ENCODE data around the gene VSTM1. TPM values are rescaled to one million over a fixed set of nuclear protein-coding genes. Genes with fewer than 3 reads are reported as not detected.

VSTM1 gene
- not detected in 2 replicates for total RNA-seq

GRCh38 chr19:54063350-54064116, at the start of gene VSTM1:
Gene VSTM1, minus strand, starts transcription at chr19:54063897. Its CDS starts 120 bp downstream, at chr19:54063777.

GRCh38 chr19:54102421-54103169, 38.9 kb upstream of the VSTM1 start, which contains the start of gene NDUFA3:
Gene NDUFA3, plus strand, starts transcription at chr19:54102855. Its CDS starts 24 bp downstream, at chr19:54102879.

DNA sequence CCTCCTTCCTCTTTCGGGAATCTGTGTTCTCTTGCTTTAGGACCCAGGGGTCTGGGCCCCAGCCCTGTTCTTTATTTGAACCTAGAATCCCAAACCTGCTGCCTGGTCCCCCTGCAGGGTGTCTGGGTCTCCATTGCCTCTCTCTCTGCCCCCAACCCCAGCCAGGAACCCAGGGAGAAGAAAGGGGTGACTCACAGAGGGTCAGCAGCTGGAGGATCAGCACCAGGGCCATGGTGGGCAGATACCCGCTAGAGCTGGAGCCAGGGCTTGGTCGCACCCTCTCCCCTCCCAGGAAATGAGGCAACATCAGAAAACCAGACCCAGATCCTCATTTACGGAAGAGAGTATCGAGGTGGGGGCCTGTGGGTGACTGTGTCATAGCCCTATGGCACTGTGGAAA, 36.9 kb upstream of the VSTM1 start, which contains the start of gene OSCAR:
TSS of gene OSCAR (minus strand) at position 243 of the 400 bp plus-strand sequence. CDS start at position 232, 11 bp downstream.

GRCh38 chr19:54081032-54081431, 17.3 kb upstream of the VSTM1 start, which contains the start of gene TARM1:
Gene TARM1, minus strand, starts transcription at chr19:54081365. Its CDS starts 25 bp downstream, at chr19:54081340.

GRCh38 chr19:53991224-53992113, 72.2 kb downstream of the VSTM1 start, which contains the start of gene CACNG6:
Gene CACNG6, plus strand, starts transcription at chr19:53991637. Its CDS starts 1,241 bp downstream, at chr19:53992878.

Other genes with a start within 250 kb of the VSTM1 start
- under 0.01 TPM in 1 of 2 replicates, not detected in the other for gene NLRP12, start 239.6 kb downstream of the VSTM1 start, total RNA-seq
- 5.0 and 6.7 TPM in 2 replicates for gene MYADM, start 196.0 kb downstream of the VSTM1 start, total RNA-seq
- gene PRKCG, start 181.7 kb downstream of the VSTM1 start, total RNA-seq = 0.14 TPM in 1 of 2 replicates, not detected in the other
- 1.3 and 1.6 TPM in 2 replicates for gene CACNG7, start 154.6 kb downstream of the VSTM1 start, total RNA-seq
- gene CACNG8, start 101.0 kb downstream of the VSTM1 start, total RNA-seq = 0.37 and 0.43 TPM in 2 replicates
- 0.83 and 2.3 TPM in 2 replicates for gene CACNG6, start 72.3 kb downstream of the VSTM1 start, total RNA-seq
- not detected in 2 replicates for gene TARM1, start 17.5 kb upstream of the VSTM1 start, total RNA-seq
- gene OSCAR, start 36.9 kb upstream of the VSTM1 start, total RNA-seq = 0.14 and 0.18 TPM in 2 replicates
- 17.9 and 22.8 TPM in 2 replicates for gene NDUFA3, start 39.0 kb upstream of the VSTM1 start, total RNA-seq
- gene TFPT, start 51.8 kb upstream of the VSTM1 start, total RNA-seq = 18.5 and 19.3 TPM in 2 replicates
- gene PRPF31, start 51.9 kb upstream of the VSTM1 start, total RNA-seq = 51.0 and 53.5 TPM in 2 replicates
- 5.3 and 6.5 TPM in 2 replicates for gene CNOT3, start 73.9 kb upstream of the VSTM1 start, total RNA-seq
- 6.5 and 7.2 TPM in 2 replicates for gene LENG1, start 95.8 kb upstream of the VSTM1 start, total RNA-seq
- gene TMC4, start 109.3 kb upstream of the VSTM1 start, total RNA-seq = 0.09 and 0.28 TPM in 2 replicates
- gene MBOAT7, start 125.7 kb upstream of the VSTM1 start, total RNA-seq = 24.7 and 36.4 TPM in 2 replicates
- 47.4 and 53.6 TPM in 2 replicates for gene TSEN34, start 127.4 kb upstream of the VSTM1 start, total RNA-seq
- 3,148 and 3,177 TPM in 2 replicates for gene RPS9, start 137.0 kb upstream of the VSTM1 start, total RNA-seq
- not detected in 2 replicates for gene LILRB3, start 159.1 kb upstream of the VSTM1 start, total RNA-seq
- not detected in 2 replicates for gene LILRA6, start 178.9 kb upstream of the VSTM1 start, total RNA-seq
- not detected in 2 replicates for gene LILRB5, start 193.4 kb upstream of the VSTM1 start, total RNA-seq
- gene LILRB2, start 217.2 kb upstream of the VSTM1 start, total RNA-seq = not detected in 2 replicates
- not detected in 2 replicates for gene LILRA5, start 249.3 kb upstream of the VSTM1 start, total RNA-seq